LNCaP clone FGC (cell line): ENCODE results near the gene MAP3K14.

Source experiments
- DNase-seq: peaks from one replicate; pipeline ENCODE4 v3.0.0-alpha.2; 2011; ENCODE audit warnings: low read depth
- H3K4me3 ChIP-seq: 2 replicates; pipeline ENCODE4 v1.5.1; 2011; ENCODE audit warnings: mild to moderate bottlenecking, low read depth, low read length, control low read depth
- CTCF ChIP-seq: IDR thresholded peaks from 2 replicates; pipeline ENCODE4 v1.5.1; 2012; ENCODE audit warnings: mild to moderate bottlenecking; ENCODE audit not compliant: control insufficient read depth, insufficient read depth; ENCODE audit errors: extremely low read depth

Gene MAP3K14

GRCh38 chr17:45339646-45340605 is 23.1 kb upstream of the MAP3K14 start:
- no peak for TF ChIP-seq CTCF
- no peak for DNase-seq
- H3K4me3 ChIP-seq = no peak overlapping the region

GRCh38 chr17:45338996-45339535 is 22.2 kb upstream of the MAP3K14 start:
- no peak for TF ChIP-seq CTCF
- no peak overlapping the region for H3K4me3 ChIP-seq
- DNase-seq = no peak

- no peak for TF ChIP-seq CTCF
- DNase-seq = no peak
- no peak overlapping the region for H3K4me3 ChIP-seq
These were observed 21.4 kb upstream of the MAP3K14 start for GRCh38 chr17:45338023-45338781.

- DNase-seq = no peak
- TF ChIP-seq CTCF = no peak
- H3K4me3 ChIP-seq = no peak overlapping the region
These were observed 19.8 kb upstream of the MAP3K14 start for GRCh38 chr17:45336390-45337182.

GRCh38 chr17:45335721-45336120 is 18.9 kb upstream of the MAP3K14 start:
- no peak for DNase-seq
- no peak overlapping the region for H3K4me3 ChIP-seq
- no peak for TF ChIP-seq CTCF
